NCI-H82 treated with DMSO at 0.1 percent for 48 hours (cell line): ENCODE results near the gene SHISA4.
A peak's percentile ranks its signal among the peaks of the same experiment; 100 is the strongest.

Source experiments
- DNase-seq: peaks from one replicate; lab custom pipeline; 2025; ENCODE audit not compliant: unreplicated experiment; lab: John Stamatoyannopoulos, UW

Gene SHISA4

GRCh38 chr1:201881617-201882016 is 7.1 kb upstream of the SHISA4 start:
- no peak for DNase-seq

GRCh38 chr1:201882665-201883132 is 6.0 kb upstream of the SHISA4 start:
- DNase-seq, result no peak

GRCh38 chr1:201883266-201883665 is 5.4 kb upstream of the SHISA4 start:
- DNase-seq, result no peak

GRCh38 chr1:201883786-201884185 is 4.9 kb upstream of the SHISA4 start:
- no peak for DNase-seq

GRCh38 chr1:201884425-201884824 is 4.3 kb upstream of the SHISA4 start:
- DNase-seq, result no peak

- no peak for DNase-seq
Observed at GRCh38 chr1:201885531-201886075, 3.1 kb upstream of the SHISA4 start.

- DNase-seq, result no peak
Observed at GRCh38 chr1:201886103-201886885, 2.4 kb upstream of the SHISA4 start.

GRCh38 chr1:201887116-201887866 is 1.4 kb upstream of the SHISA4 start:
- DNase-seq, result no peak

- no peak for DNase-seq
Observed at GRCh38 chr1:201889090-201889968, 631 bp downstream of the SHISA4 start.

- DNase-seq, result no peak
Observed at GRCh38 chr1:201890223-201890622, 1.5 kb downstream of the SHISA4 start.

GRCh38 chr1:201890806-201891450 is 2.2 kb downstream of the SHISA4 start:
- DNase-seq, result no peak

- DNase-seq, result no peak
Observed at GRCh38 chr1:201891451-201892045, 2.9 kb downstream of the SHISA4 start.

- no peak for DNase-seq
Observed at GRCh38 chr1:201892211-201892610, 3.5 kb downstream of the SHISA4 start.

- no peak for DNase-seq
Observed at GRCh38 chr1:201893431-201893830, 4.7 kb downstream of the SHISA4 start.

- DNase-seq, result no peak
Observed at GRCh38 chr1:201894343-201895119, 5.8 kb downstream of the SHISA4 start.

- DNase-seq, result no peak
Observed at GRCh38 chr1:201895120-201895665, 6.5 kb downstream of the SHISA4 start.

- peak; percentile 87 for DNase-seq
Observed at GRCh38 chr1:201895913-201896807, 7.5 kb downstream of the SHISA4 start.

- DNase-seq, result no peak
Observed at GRCh38 chr1:201896951-201897391, 8.3 kb downstream of the SHISA4 start.
